ENCODE data around the gene HSD17B7.

DNA sequence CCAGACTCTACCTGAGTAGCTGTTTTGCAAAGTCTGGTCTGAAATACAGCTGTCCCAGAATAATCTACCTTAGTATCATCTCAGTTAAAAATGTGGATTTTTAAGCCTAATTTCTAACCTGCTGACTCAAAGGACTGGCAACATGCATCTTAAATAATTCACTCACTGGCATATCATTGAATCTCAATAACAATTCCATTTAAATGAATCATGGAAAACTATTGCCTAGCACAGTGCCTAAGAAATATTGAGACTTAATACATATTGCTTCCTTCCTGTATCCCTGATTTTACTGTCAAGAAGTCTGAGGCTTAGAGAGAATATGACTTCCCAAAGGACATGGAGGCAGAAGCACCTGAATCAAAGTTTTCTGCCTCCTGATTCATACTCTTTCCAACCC lies 67.3 kb downstream of the HSD17B7 start:
- TF ChIP-seq POLR2AphosphoS5 (IDR thresholded peaks at IDR 0.05): no peak
- TF ChIP-seq, protein P1, sequence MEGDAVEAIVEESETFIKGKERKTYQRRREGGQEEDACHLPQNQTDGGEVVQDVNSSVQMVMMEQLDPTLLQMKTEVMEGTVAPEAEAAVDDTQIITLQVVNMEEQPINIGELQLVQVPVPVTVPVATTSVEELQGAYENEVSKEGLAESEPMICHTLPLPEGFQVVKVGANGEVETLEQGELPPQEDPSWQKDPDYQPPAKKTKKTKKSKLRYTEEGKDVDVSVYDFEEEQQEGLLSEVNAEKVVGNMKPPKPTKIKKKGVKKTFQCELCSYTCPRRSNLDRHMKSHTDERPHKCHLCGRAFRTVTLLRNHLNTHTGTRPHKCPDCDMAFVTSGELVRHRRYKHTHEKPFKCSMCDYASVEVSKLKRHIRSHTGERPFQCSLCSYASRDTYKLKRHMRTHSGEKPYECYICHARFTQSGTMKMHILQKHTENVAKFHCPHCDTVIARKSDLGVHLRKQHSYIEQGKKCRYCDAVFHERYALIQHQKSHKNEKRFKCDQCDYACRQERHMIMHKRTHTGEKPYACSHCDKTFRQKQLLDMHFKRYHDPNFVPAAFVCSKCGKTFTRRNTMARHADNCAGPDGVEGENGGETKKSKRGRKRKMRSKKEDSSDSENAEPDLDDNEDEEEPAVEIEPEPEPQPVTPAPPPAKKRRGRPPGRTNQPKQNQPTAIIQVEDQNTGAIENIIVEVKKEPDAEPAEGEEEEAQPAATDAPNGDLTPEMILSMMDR (IDR thresholded peaks at IDR 0.05): no peak
